Measurements from ENCODE around the gene LIN28A. TPM values are rescaled to one million over a fixed set of nuclear protein-coding genes. Genes with fewer than 3 reads are reported as not detected.

LIN28A gene
- not detected in 2 replicates for total RNA-seq

GRCh38 chr1:26410706-26411623 lies at the start of gene LIN28A:
Gene LIN28A, plus strand, starts transcription at chr1:26410817. Its CDS starts 75 bp downstream, at chr1:26410892.

DNA sequence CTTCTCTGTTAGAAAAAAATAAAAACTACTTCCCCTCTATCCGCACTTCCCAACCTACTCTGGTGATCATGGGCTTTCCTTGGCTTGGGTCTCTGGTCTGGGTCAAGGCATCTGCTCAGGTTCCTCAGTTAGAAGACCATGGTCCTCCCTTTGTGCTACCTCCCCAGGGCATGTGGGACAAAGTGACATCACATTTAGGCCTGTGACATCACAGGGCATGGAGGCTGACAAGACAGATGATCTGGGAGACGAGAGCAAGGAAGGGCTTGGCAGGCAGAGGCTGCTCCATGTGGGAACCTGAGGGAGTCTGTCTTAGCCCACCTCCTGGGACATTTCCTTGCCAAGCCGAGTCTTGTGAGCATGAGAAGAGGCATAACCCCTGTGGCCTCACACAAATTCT lies 38.0 kb upstream of the LIN28A start, which contains the start of gene ZNF683:
TSS of gene ZNF683 (minus strand) at position 140 of the 400 bp plus-strand sequence. CDS start 4,179 bp downstream, outside the sequence.

GRCh38 chr1:26431979-26432695 lies 21.5 kb downstream of the LIN28A start, which contains the start of gene DHDDS:
Gene DHDDS, plus strand, starts transcription at chr1:26432321. Its CDS starts 625 bp downstream, at chr1:26432946.

DNA sequence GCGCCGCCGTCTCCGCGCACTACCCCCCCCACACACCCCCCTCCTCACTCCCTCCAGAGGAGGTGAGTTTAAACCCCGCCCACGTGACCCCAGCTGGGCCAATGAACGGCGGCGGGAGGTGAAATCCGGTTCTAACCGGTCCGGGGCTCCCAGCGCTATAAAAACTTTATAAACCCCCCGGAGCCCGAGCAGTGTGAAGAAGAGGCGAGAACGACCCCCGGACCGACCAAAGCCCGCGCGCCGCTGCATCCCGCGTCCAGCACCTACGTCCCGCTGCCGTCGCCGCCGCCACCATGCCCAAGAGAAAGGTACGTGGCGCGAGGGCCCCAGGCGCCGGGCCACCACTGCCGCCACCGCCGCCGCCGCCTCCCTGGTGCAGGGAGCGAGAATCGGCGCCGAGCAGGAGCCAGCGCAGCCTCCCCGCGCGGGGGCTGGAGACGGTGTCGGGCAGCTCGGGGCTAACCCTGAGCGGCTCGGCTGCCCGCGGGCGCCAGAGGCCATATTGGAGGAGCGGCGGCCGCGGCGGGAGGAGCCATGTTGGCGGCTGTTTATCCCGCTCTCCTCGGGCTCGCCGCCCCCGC lies 61.8 kb downstream of the LIN28A start, which contains the start of gene HMGN2:
TSS of gene HMGN2 (plus strand) at position 121 of the 581 bp plus-strand sequence. CDS start at position 294, 173 bp downstream.

Other genes with a start within 250 kb of the LIN28A start
- not detected in 2 replicates for gene C1orf232, start 241.9 kb upstream of the LIN28A start, total RNA-seq
- 26.9 and 40.8 TPM in 2 replicates for gene ZNF593, start 240.9 kb upstream of the LIN28A start, total RNA-seq
- under 0.01 TPM in 1 of 2 replicates, not detected in the other for gene ZNF593OS, start 239.0 kb upstream of the LIN28A start, total RNA-seq
- gene CNKSR1, start 233.3 kb upstream of the LIN28A start, total RNA-seq, result 39.3 and 46.1 TPM in 2 replicates
- under 0.01 TPM in 1 of 2 replicates, not detected in the other for gene CATSPER4, start 220.2 kb upstream of the LIN28A start, total RNA-seq
- 9.1 and 15.3 TPM in 2 replicates for gene CEP85, start 176.6 kb upstream of the LIN28A start, total RNA-seq
- 19.6 and 37.8 TPM in 2 replicates for gene SH3BGRL3, start 130.7 kb upstream of the LIN28A start, total RNA-seq
- gene UBXN11, start 104.2 kb upstream of the LIN28A start, total RNA-seq, result 7.5 and 9.8 TPM in 2 replicates
- gene CD52, start 92.9 kb upstream of the LIN28A start, total RNA-seq, result not detected in 2 replicates
- gene CRYBG2, start 56.7 kb upstream of the LIN28A start, total RNA-seq, result 14.5 and 27.8 TPM in 2 replicates
- not detected in 2 replicates for gene ZNF683, start 38.1 kb upstream of the LIN28A start, total RNA-seq
- gene DHDDS, start 21.5 kb downstream of the LIN28A start, total RNA-seq, result 58.1 and 76.8 TPM in 2 replicates
- gene HMGN2, start 61.6 kb downstream of the LIN28A start, total RNA-seq, result 222 and 231 TPM in 2 replicates
- gene RPS6KA1, start 118.9 kb downstream of the LIN28A start, total RNA-seq, result 27.9 and 48.9 TPM in 2 replicates